Sigmoid colon (tissue), 4 donors: ENCODE data around the gene ZFP92.

Experiments used
- CTCF ChIP-seq, 4 experiments: fragments of 450-650 bp in 3 of 4; fragments of 200-600 bp in 1 of 4; IDR thresholded peaks; one replicate each; pipeline ENCODE4 v1.5.1; 2016 to 2019; ENCODE audit warnings: antibody characterized with exemption in 4 of 4, mild to moderate bottlenecking in 3 of 4, moderate library complexity in 2 of 4
- EP300 ChIP-seq, 4 donors: sonication (generic); formaldehyde crosslinking; IDR thresholded peaks; one replicate each; pipeline ENCODE4 v1.6.1; 2017; ENCODE audit warnings: antibody characterized with exemption in 4 of 4
- POLR2A ChIP-seq, 2 donors: fragments of 450-650 bp; IDR thresholded peaks; one replicate each; pipeline ENCODE4 v1.6.1; 2016; ENCODE audit warnings: antibody characterized with exemption in 2 of 2, mild to moderate bottlenecking in 2 of 2, moderate library complexity in 2 of 2
- POLR2AphosphoS5 ChIP-seq, 4 donors: sonication (generic); formaldehyde crosslinking; IDR thresholded peaks; one replicate each; pipeline ENCODE4 v1.6.1; 2017; ENCODE audit warnings: antibody characterized with exemption in 4 of 4

- TF ChIP-seq POLR2A (IDR thresholded peaks at IDR 0.05) (no peak), POLR2AphosphoS5 (IDR thresholded peaks at IDR 0.05) (no peak), EP300 (IDR thresholded peaks at IDR 0.05) (no peak), CTCF (IDR thresholded peaks at IDR 0.05) (no peak)
Observed at GRCh38 chrX:153397256-153397960, 13.9 kb upstream of the ZFP92 start.
